Measurements from ENCODE around the gene CENPQ. TPM values are rescaled to one million over a fixed set of nuclear protein-coding genes. Genes with fewer than 3 reads are reported as not detected.
"Not testable (repeated sequence)": the region's sequence is repeated elsewhere in the genome, so short reads cannot be mapped to it uniquely, and the experiment has no call there.

The CENPQ gene
- total RNA-seq, 1 experiment from 2014 or later, result 11.0 TPM

DNA sequence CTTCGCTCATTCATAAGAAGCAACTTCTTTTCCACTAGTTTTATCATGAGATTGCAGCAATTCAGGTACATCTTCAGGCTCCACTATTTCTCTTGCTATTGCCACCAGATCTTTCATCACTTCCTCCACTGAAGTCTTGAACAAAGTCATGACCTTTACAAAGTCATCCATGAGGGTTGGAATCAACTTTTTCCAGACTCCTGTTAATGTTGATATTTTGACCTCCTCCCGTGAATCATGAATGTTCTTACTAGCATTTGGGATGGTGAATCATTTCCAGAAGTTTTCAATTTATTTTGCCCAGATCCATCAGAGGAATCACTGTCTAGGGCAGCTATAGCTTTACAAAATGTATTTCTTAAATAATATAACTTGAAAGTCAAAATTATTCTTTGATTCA is 1.5 kb downstream of the CENPQ start:
- CTCF ChIA-PET, result no interaction called here
- no peak for DNase-seq
- Histone ChIP-seq H3K27ac (no peak overlapping the region), H4K20me1 (ENCODE audit: insufficient read depth) (no peaks in the 10 kb centered on the region), H3K79me2 (ENCODE audit: low read depth) (peaks cover 70% of the 10 kb centered on the region), H3K36me3 (ENCODE audit: low read depth) (no peaks in the 10 kb centered on the region), H3K27me3 (ENCODE audit: insufficient read depth, low read depth) (no peaks in the 10 kb centered on the region), H2AFZ (no peak overlapping the region), H3F3A (ENCODE audit: insufficient read depth, low read depth) (no peaks in the 10 kb centered on the region), H3K9me2 (ENCODE audit: insufficient read depth) (no peaks in the 10 kb centered on the region), H3K4me2 (peak overlapping the region; percentile 97), H3K4me3 (peak overlapping the region; percentile 89; the same call in 1 of the 2 replicates), H3K4me1 (replicated peaks; ENCODE audit: insufficient read depth) (peaks cover 18% of the 10 kb centered on the region), H3K9me3 (ENCODE audit: insufficient read depth, low read depth) (no peaks in the 10 kb centered on the region)
- intact Hi-C loops (cut with micrococcal nuclease; ENCODE audit: unreplicated experiment), result loop anchor here (5.0 kb wide), 1 partner anchor 143 kb away; no protein-coding TSS in a partner anchor
- BruUV-seq (replicated peaks), result no TSS peak
- TF ChIP-seq, protein P1, sequence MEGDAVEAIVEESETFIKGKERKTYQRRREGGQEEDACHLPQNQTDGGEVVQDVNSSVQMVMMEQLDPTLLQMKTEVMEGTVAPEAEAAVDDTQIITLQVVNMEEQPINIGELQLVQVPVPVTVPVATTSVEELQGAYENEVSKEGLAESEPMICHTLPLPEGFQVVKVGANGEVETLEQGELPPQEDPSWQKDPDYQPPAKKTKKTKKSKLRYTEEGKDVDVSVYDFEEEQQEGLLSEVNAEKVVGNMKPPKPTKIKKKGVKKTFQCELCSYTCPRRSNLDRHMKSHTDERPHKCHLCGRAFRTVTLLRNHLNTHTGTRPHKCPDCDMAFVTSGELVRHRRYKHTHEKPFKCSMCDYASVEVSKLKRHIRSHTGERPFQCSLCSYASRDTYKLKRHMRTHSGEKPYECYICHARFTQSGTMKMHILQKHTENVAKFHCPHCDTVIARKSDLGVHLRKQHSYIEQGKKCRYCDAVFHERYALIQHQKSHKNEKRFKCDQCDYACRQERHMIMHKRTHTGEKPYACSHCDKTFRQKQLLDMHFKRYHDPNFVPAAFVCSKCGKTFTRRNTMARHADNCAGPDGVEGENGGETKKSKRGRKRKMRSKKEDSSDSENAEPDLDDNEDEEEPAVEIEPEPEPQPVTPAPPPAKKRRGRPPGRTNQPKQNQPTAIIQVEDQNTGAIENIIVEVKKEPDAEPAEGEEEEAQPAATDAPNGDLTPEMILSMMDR (conservative IDR thresholded peaks at IDR 0.05), result no peak
- no peak for TF ChIP-seq EZH2 (IDR thresholded peaks at IDR 0.05; ENCODE audit: low read depth)
- POLR2A ChIA-PET (ENCODE audit: unreplicated experiment), result no interaction called here

DNA sequence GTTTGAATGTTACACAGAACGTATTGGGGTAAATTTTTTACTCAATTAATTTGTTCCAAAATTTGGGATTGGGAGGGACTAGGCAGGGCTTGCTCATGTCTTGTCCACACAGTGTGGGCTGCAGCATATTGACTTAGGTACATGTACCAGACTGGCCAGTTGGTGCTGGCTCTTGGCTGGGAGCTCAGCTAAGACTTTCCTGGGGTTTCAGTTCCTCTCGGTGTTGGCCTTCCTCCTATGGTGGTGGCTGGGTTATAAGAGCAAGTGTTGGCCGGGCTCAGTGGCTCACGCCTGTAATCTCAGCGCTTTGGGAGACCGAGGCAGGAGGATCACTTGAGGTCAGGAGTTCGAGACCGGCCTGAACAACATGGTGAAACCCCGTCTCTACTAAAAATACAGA is 4.9 kb downstream of the CENPQ start:
- DNase-seq, result no peak
- Histone ChIP-seq H3K9me3 (ENCODE audit: insufficient read depth, low read depth) (no peaks in the 10 kb centered on the region), H3K79me2 (ENCODE audit: low read depth) (peaks cover 53% of the 10 kb centered on the region), H3K4me1 (replicated peaks; ENCODE audit: insufficient read depth) (peaks cover 9% of the 10 kb centered on the region), H3K36me3 (ENCODE audit: low read depth) (peaks cover 16% of the 10 kb centered on the region), H3K27ac (no peak overlapping the region), H4K20me1 (ENCODE audit: insufficient read depth) (no peaks in the 10 kb centered on the region), H3K27me3 (ENCODE audit: insufficient read depth, low read depth) (no peaks in the 10 kb centered on the region), H3F3A (ENCODE audit: insufficient read depth, low read depth) (no peaks in the 10 kb centered on the region), H3K4me3 (no peak overlapping the region), H2AFZ (no peak overlapping the region), H3K4me2 (no peak overlapping the region), H3K9me2 (ENCODE audit: insufficient read depth) (no peaks in the 10 kb centered on the region)
- intact Hi-C loops (cut with micrococcal nuclease; ENCODE audit: unreplicated experiment), result no loop called here
- CTCF ChIA-PET, result no interaction called here
- POLR2A ChIA-PET (ENCODE audit: unreplicated experiment), result no interaction called here
- TF ChIP-seq EZH2 (IDR thresholded peaks at IDR 0.05; ENCODE audit: low read depth), result no peak
- TF ChIP-seq, protein P1 (conservative IDR thresholded peaks at IDR 0.05), result no peak
- no TSS peak for BruUV-seq (replicated peaks)

DNA sequence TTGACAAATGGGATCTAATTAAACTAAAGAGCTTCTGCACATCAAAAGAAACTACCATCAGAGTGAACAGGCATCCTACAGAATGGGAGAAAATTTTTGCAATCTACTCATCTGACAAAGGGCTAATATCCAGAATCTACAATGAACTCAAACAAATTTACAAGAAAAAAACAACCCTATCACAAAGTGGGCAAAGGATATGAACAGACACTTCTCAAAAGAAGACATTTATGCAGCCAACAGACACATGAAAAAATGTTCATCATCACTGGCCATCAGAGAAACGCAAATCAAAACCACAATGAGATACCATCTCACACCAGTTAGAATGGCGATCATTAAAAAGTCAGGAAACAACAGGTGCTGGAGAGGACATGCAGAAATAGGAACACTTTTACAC is 13.4 kb downstream of the CENPQ start:
- H3K27me3 ChIP-seq (ENCODE audit: insufficient read depth, low read depth); DNase-seq; H3K9me2 ChIP-seq (ENCODE audit: insufficient read depth); CTCF ChIA-PET; H3K9me3 ChIP-seq (ENCODE audit: insufficient read depth, low read depth); H3K27ac ChIP-seq; H3K4me2 ChIP-seq; POLR2A ChIA-PET (ENCODE audit: unreplicated experiment); H3K4me1 ChIP-seq (replicated peaks; ENCODE audit: insufficient read depth); H3F3A ChIP-seq (ENCODE audit: insufficient read depth, low read depth); BruUV-seq (replicated peaks); H3K36me3 ChIP-seq (ENCODE audit: low read depth); H3K4me3 ChIP-seq; H4K20me1 ChIP-seq (ENCODE audit: insufficient read depth); H2AFZ ChIP-seq; H3K79me2 ChIP-seq (ENCODE audit: low read depth); intact Hi-C loops (cut with micrococcal nuclease; ENCODE audit: unreplicated experiment): not testable (repeated sequence)

DNA sequence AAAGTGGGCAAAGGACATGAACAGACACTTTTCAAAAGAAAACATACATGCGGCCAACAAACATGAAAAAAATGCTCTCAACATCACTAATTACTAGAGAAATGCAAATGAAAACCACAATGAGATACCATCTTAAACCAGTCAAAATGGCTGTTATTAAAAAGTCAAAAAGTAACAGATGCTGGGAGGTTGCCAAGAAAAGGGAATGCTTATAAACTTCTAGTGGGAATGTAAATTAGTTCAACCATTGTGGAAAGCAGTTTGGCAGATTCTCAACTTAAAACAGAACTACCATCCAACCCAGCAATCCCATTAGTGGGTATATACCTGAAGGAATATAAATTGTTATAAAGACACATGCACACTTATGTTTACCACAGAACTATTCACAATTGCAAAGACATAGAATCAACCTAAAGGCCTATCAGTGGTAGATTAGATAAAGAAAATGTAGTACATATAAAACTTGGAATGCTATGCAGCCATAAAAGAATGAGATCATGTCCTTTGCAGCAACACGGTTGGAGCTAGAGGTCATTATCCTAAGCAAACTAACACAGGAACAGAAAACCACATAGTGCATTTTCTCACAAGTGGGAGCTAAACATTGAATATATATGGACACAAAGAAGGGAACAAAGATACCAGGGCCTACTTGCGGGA is 16.3 kb downstream of the CENPQ start:
- CTCF ChIA-PET, result no interaction called here

DNA sequence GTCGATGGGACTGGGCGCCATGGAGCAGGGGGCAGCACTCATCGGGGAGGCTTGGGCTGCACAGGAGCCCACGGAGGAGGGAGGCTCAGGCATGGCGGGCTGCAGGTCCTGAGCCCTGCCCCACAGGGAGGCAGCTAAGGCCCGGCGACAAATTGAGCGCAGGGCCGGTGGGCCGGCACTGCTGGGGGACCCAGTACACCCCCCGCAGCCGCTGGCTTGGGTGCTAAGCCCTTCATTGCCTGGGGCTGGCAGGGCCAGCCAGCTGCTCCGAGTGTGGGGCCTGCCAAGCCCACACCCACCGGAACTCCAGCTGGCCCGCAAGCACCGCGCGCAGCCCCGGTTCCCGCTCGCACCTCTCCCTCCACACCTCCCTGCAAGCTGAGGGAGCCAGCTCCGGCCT is 18.7 kb downstream of the CENPQ start:
- POLR2A ChIA-PET (ENCODE audit: unreplicated experiment); H2AFZ ChIP-seq; H3K9me2 ChIP-seq (ENCODE audit: insufficient read depth); H3K36me3 ChIP-seq (ENCODE audit: low read depth); BruUV-seq (replicated peaks); H4K20me1 ChIP-seq (ENCODE audit: insufficient read depth); DNase-seq; CTCF ChIA-PET; intact Hi-C loops (cut with micrococcal nuclease; ENCODE audit: unreplicated experiment); H3F3A ChIP-seq (ENCODE audit: insufficient read depth, low read depth); H3K4me3 ChIP-seq; H3K4me1 ChIP-seq (replicated peaks; ENCODE audit: insufficient read depth); H3K27ac ChIP-seq; H3K4me2 ChIP-seq; H3K9me3 ChIP-seq (ENCODE audit: insufficient read depth, low read depth); H3K27me3 ChIP-seq (ENCODE audit: insufficient read depth, low read depth); H3K79me2 ChIP-seq (ENCODE audit: low read depth): not testable (repeated sequence)

More for the DNA sequence above, 16.3 kb downstream of the CENPQ start:
- Histone ChIP-seq H3K4me3 (no peak overlapping the region), H3K4me1 (replicated peaks; ENCODE audit: insufficient read depth) (no peaks in the 10 kb centered on the region), H3K36me3 (ENCODE audit: low read depth) (no peaks in the 10 kb centered on the region), H4K20me1 (ENCODE audit: insufficient read depth) (no peaks in the 10 kb centered on the region), H3K27ac (no peak overlapping the region), H3K4me2 (no peak overlapping the region), H3K9me3 (ENCODE audit: insufficient read depth, low read depth) (0 out of 2 replicates have a peak, but pooled peaks cover 3% of the 10 kb centered on the region), H3K27me3 (ENCODE audit: insufficient read depth, low read depth) (no peaks in the 10 kb centered on the region), H3K79me2 (ENCODE audit: low read depth) (no peaks in the 10 kb centered on the region), H2AFZ (no peak overlapping the region), H3F3A (ENCODE audit: insufficient read depth, low read depth) (no peaks in the 10 kb centered on the region), H3K9me2 (ENCODE audit: insufficient read depth) (no peaks in the 10 kb centered on the region)
- no TSS peak for BruUV-seq (replicated peaks)
- TF ChIP-seq, protein P1 (conservative IDR thresholded peaks at IDR 0.05), result no peak
- no peak for TF ChIP-seq EZH2 (IDR thresholded peaks at IDR 0.05; ENCODE audit: low read depth)
- intact Hi-C loops (cut with micrococcal nuclease; ENCODE audit: unreplicated experiment), result no loop called here
- no peak for DNase-seq
- POLR2A ChIA-PET (ENCODE audit: unreplicated experiment), result no interaction called here

All from PC-9 (cell line).